Fibroblast of pulmonary artery (primary cell): Measurements from ENCODE around the gene FAM221B.

Experiments
- DNase-seq: peaks from one replicate; pipeline ENCODE4 v3.0.0-alpha.2; 2010; ENCODE audit warnings: low read depth
- H3K4me3 ChIP-seq: replicated peaks from 2 replicates; pipeline ENCODE4 v1.5.1; 2011; ENCODE audit warnings: low read depth, mild to moderate bottlenecking, control low read depth, low read length, moderate library complexity
- TF ChIP-seq, protein P1 (sequence below): IDR thresholded peaks from 2 replicates; pipeline ENCODE4 v1.5.1; 2011; ENCODE audit warnings: mild to moderate bottlenecking, control low read depth, low read length, inconsistent platforms; ENCODE audit errors: missing control alignments

Gene FAM221B

DNA sequence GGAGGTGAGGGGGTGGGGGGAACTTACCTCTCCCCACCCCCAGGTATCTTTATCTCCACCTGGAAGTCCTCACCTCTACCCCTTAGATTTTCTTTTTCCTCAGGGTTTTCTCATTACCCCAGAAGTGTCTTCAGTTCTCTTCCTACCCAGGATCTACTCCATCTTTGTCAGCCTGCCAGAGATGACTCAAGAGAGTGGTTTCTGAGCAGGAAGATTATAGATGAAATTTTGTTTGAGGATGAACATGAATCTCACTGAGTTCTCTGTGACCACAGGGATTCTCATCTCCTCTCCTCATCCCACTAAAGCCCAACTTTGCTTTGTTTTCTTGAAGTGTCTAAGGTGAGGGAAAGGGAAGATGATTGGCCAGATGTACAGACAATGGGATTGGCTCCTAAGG lies 8.5 kb downstream of the FAM221B start:
- H3K4me3 ChIP-seq = no peak overlapping the region
- TF ChIP-seq, protein P1, sequence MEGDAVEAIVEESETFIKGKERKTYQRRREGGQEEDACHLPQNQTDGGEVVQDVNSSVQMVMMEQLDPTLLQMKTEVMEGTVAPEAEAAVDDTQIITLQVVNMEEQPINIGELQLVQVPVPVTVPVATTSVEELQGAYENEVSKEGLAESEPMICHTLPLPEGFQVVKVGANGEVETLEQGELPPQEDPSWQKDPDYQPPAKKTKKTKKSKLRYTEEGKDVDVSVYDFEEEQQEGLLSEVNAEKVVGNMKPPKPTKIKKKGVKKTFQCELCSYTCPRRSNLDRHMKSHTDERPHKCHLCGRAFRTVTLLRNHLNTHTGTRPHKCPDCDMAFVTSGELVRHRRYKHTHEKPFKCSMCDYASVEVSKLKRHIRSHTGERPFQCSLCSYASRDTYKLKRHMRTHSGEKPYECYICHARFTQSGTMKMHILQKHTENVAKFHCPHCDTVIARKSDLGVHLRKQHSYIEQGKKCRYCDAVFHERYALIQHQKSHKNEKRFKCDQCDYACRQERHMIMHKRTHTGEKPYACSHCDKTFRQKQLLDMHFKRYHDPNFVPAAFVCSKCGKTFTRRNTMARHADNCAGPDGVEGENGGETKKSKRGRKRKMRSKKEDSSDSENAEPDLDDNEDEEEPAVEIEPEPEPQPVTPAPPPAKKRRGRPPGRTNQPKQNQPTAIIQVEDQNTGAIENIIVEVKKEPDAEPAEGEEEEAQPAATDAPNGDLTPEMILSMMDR = no peak
- DNase-seq = peak; percentile 60

DNA sequence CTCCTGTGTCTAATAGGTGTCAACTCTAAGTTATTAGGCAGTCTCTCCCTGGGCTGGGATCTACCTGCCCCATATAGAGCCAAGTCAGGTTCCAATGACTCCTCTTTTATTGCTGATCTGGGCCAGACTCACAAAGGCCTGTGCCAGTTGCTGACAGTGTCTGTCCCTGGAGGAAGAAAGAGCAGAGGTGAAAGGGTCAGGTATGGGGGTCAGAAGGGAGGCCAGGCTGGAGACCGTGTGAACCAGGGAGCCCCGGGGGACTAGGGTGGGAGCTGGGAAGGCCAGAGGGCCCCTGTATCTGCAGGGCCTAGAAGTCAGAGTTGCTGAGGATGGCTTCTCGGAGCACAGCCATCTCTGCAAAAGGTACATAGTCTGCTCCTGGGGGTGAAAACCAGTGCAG lies 10.2 kb downstream of the FAM221B start:
- TF ChIP-seq, protein P1 = no peak
- no peak for DNase-seq
- no peak overlapping the region for H3K4me3 ChIP-seq

DNA sequence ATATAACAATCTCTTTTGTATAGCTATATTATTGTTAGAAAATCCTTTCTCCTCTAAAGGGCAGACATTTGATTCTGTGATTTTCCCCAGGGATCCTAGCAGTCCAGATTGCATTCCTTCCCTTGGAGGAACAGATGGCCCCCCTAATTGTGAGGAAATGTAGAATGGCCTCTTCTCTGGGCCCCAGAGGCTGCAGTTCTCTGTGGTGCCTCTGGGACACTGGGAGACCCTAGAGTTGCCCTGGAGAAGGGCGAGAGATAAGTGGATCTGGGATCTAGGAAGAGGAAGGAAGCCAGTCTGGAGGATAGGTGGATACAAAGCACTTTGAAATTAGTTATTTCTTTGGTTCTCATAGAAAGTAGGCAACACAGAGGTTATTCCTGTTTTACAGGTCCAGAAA lies 11.8 kb downstream of the FAM221B start:
- DNase-seq = no peak
- no peak overlapping the region for H3K4me3 ChIP-seq
- TF ChIP-seq, protein P1 = no peak

DNA sequence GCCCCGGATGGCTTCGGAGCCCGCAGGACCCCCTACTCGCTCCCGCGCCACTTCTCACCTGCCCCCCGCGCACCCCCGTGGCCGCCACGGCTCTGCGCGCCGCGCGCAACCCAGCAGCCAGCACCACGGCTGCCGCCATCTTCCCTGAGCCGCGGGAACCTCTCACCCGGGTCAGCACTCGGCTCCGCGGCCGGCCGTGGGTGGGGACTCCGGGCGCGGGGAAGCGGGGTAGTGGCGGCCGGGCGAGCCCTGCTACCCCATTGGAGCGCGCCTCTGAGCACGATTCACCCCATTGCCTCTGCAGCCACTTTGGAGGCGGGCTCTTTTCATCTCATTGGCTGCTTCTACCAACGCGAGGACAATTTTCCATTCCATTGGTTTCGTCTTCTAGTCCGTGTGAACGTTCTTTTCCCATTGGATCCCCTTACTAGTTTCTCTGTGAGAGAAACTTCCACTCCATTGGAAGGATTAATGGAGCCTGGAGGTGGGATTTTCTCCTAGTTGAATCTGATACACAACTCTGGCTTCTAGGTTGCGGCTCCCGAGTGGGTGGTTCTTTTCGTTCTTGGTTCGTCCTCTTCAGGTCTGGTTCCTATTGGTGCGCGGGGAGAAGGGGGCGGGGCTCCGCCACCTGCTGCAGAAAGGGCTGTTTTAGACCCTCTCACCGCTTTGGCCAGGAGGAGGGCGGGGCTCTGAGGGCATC lies 13.5 kb downstream of the FAM221B start, which contains the start of gene HINT2:
TSS of gene HINT2 (minus strand) at position 202 of the 703 bp plus-strand sequence. CDS start at position 139, 63 bp downstream.
- TF ChIP-seq, protein P1 = no peak
- H3K4me3 ChIP-seq = peak within 1 kb of the TSS; percentile 70
- peak; percentile 100 for DNase-seq

DNA sequence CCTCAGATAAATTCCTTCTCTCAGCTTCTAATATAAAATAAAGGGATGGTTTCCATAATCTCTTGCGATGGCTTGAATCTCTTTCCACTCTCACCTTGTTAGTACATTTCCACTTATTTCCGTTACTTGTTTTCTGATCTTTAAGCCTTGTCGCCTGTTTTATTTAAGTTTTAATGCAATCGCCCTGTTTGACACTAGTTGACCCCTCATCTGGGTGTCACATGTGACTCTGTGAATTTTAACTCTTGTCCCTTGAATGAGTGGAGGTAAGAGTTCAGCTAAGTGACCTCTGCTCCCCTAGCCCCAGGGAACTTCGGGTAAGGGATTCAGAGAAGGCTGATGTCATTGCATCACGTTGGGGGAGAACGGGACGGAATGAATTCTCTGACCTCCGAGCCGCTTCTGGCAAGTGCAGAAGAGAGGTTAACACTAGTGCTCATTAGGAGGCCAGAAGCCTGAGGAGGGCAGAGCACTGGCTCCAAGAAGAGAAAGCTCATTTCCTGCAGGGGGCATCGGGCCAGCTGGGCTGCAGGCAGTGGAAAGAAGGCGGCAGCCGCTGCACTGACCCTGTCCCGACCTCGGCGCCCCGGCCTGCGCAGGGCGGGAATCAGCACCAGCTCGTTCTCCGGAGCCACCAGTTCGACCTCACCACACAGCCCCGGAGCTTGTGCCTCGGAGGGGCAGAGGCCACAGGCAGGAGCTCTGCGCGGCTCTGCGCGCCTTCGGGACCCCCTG lies 14.3 kb downstream of the FAM221B start:
- peak; percentile 44 for DNase-seq
- TF ChIP-seq, protein P1 = peak; percentile 34
- peak overlapping the region; percentile 70 for H3K4me3 ChIP-seq

DNA sequence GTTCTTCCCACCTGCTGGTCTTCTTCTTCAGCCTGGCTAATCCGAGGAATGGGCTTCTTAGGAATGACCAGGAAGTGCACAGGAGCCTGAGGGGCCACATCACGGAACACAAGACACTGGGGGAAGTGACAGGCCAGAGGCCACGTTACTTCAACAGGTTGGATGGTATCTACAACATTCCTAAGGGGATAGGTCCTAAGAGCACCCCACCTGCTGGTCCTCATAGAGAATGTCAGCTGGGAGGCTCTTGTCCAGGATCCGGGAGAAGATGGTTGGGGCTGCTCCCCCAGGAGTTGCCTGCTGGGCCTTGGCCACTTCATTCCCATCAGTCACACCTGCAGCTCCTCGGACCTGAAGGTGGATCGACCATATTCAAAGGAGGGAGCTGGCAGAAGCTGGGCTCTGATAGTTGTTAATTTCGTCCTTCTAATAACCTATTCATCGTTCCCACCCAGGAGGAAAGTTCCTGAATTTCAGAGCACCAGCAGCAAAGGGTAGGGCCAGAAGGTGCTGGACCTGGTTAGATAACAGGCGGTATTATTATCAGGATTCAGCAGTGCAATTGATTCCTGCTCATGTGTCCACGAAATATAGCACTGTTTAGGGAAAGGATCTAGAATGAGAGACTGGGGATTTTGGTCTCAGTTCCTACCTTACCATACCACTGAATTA lies 15.0 kb downstream of the FAM221B start:
- TF ChIP-seq, protein P1 = peak; percentile 37
- peak; percentile 43 for DNase-seq
- H3K4me3 ChIP-seq = peak overlapping the region; percentile 70
